Measurements from ENCODE around the gene SMCO4. TPM values are rescaled to one million over a fixed set of nuclear protein-coding genes. Genes with fewer than 3 reads are reported as not detected.

SMCO4 gene
- total and polyA plus RNA-seq, 7 donors: 2.4 to 112 (median 9.6) TPM

DNA sequence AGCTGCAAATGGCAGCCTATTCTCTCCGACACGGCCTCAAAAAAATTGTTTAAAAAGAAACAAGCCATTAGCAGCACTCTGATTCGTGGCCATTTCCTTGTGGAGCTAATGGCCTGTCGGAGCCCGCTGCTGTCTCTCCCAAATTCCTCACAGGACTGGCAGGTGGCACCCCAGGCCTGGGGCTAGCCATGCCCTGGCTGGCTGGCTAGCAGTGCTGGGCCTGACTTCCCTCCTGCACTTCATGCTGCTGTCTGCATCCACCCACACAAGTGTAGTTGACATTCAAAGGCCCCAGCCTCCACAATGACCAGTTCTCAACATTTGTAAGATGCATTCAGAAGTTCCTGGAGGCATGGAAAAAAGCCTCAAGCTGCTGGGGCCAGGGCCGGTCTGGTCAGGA, 61.5 kb downstream of the SMCO4 start:
- DNase-seq: no peak
- 49 to 83% methylated on average over 6 of the region's 6 CpGs for WGBS, 2 donors
- Histone ChIP-seq H3K4me1 (peaks cover 0 to 25% (median 22%) of the 10 kb centered on the region in 4 donors), H3K27ac (no peak overlapping the region), H3K9me3 (no peaks in the 10 kb centered on the region), H3K36me3 (peaks cover 0 to 4% (median 0%) of the 10 kb centered on the region in 4 donors), H3K4me3 (no peak overlapping the region), H3K27me3 (no peaks in the 10 kb centered on the region)
- TF ChIP-seq, protein P1, sequence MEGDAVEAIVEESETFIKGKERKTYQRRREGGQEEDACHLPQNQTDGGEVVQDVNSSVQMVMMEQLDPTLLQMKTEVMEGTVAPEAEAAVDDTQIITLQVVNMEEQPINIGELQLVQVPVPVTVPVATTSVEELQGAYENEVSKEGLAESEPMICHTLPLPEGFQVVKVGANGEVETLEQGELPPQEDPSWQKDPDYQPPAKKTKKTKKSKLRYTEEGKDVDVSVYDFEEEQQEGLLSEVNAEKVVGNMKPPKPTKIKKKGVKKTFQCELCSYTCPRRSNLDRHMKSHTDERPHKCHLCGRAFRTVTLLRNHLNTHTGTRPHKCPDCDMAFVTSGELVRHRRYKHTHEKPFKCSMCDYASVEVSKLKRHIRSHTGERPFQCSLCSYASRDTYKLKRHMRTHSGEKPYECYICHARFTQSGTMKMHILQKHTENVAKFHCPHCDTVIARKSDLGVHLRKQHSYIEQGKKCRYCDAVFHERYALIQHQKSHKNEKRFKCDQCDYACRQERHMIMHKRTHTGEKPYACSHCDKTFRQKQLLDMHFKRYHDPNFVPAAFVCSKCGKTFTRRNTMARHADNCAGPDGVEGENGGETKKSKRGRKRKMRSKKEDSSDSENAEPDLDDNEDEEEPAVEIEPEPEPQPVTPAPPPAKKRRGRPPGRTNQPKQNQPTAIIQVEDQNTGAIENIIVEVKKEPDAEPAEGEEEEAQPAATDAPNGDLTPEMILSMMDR (IDR thresholded peaks at IDR 0.05): no peak
- no peak for TF ChIP-seq POLR2AphosphoS5 (IDR thresholded peaks at IDR 0.05)
- no peak for TF ChIP-seq POLR2A (IDR thresholded peaks at IDR 0.05)
- TF ChIP-seq EP300 (IDR thresholded peaks at IDR 0.05): no peak
- intact Hi-C loops (cut with DNase I): no loop called here

DNA sequence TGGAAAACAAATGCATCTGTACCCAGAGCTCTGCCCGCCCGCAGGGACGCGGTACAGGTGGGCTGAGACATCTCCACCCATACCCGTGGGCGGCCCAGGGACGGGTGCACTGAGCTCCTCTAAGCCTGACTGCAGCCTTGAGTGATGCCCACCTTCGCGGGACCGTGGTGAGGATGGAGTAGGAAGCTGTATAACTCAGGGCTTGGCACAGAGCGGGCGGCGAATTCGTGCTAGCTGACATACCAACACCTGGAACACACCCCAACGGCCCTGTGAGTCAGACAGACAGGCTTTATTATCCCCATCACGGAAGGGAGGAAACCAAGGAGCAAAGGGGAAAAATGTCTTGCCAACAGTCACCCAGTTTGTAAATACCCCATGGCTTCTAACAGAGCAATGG, 61.9 kb downstream of the SMCO4 start:
- DNase-seq: no peak
- TF ChIP-seq POLR2AphosphoS5 (IDR thresholded peaks at IDR 0.05) (no peak), EP300 (IDR thresholded peaks at IDR 0.05) (no peak), POLR2A (IDR thresholded peaks at IDR 0.05) (no peak)
- TF ChIP-seq, protein P1 (IDR thresholded peaks at IDR 0.05): no peak

DNA sequence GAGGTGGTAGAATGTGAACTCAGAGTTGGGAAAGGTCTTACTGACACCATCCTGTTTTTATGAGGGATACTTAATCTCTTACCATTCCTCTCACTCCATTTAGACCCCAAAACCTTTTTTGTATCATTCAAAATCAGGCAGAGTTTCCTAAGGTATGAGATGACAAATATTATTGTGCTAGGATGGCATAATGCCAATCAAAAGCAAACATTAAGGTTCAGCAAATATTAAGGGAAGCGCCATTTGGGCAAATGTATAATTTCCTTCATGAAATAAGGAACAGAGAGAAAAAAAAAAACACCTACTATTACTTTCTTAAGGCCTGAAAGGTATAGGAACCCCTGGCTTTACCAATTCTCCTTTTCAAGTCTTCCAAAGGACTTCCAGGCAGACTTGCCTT, 62.4 kb downstream of the SMCO4 start:
- Histone ChIP-seq H3K9me3 (no peaks in the 10 kb centered on the region), H3K36me3 (peaks cover 0 to 4% (median 0%) of the 10 kb centered on the region in 4 donors), H3K4me3 (no peak overlapping the region), H3K4me1 (peaks cover 0 to 16% (median 13%) of the 10 kb centered on the region in 4 donors), H3K27ac (no peak overlapping the region), H3K27me3 (no peaks in the 10 kb centered on the region)
- intact Hi-C loops (cut with DNase I): no loop called here
- TF ChIP-seq EP300 (IDR thresholded peaks at IDR 0.05): no peak
- no peak for TF ChIP-seq POLR2AphosphoS5 (IDR thresholded peaks at IDR 0.05)
- TF ChIP-seq POLR2A (IDR thresholded peaks at IDR 0.05): no peak
- TF ChIP-seq, protein P1 (IDR thresholded peaks at IDR 0.05): no peak
- DNase-seq: no peak
- WGBS, 2 donors: 35 to 79% methylated on average over 1 of the region's 1 CpG

More for the DNA sequence above, 61.9 kb downstream of the SMCO4 start:
- Histone ChIP-seq H3K27ac (no peak overlapping the region), H3K27me3 (no peaks in the 10 kb centered on the region), H3K4me3 (no peak overlapping the region), H3K36me3 (peaks cover 0 to 4% (median 0%) of the 10 kb centered on the region in 4 donors), H3K9me3 (no peaks in the 10 kb centered on the region), H3K4me1 (peaks cover 0 to 21% (median 18%) of the 10 kb centered on the region in 4 donors)
- WGBS, 2 donors: 48 to 89% methylated on average over 16 of the region's 16 CpGs
- intact Hi-C loops (cut with DNase I): no loop called here

DNA sequence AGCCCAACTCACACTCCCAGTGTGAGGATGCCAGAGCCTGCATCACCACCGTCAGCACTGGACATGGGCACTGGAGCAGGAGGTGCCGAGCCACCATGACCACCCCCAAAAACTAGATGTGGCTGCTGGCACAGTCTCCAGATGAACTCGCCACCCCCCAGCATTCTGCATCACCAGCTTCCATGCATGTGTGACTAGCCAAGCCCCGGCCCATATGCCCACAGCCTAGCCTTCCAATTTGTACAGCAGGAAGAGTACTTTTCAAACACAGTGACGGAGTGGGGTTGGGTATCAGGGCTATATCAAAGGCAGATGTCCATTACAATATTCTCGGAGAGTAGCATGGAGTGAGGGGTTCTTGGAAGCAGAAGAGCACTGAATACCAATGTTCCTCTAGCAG, 62.9 kb downstream of the SMCO4 start:
- Histone ChIP-seq H3K9me3 (no peaks in the 10 kb centered on the region), H3K27me3 (no peaks in the 10 kb centered on the region), H3K4me1 (peaks cover 0 to 12% (median 10%) of the 10 kb centered on the region in 4 donors), H3K27ac (no peak overlapping the region), H3K36me3 (peaks cover 0 to 4% (median 0%) of the 10 kb centered on the region in 4 donors), H3K4me3 (no peak overlapping the region)
- DNase-seq: no peak
- TF ChIP-seq POLR2A (IDR thresholded peaks at IDR 0.05) (no peak), EP300 (IDR thresholded peaks at IDR 0.05) (no peak), POLR2AphosphoS5 (IDR thresholded peaks at IDR 0.05) (no peak)
- TF ChIP-seq, protein P1 (IDR thresholded peaks at IDR 0.05): no peak
- intact Hi-C loops (cut with DNase I): no loop called here
- WGBS, 2 donors: 97% methylated on average over 6 of the region's 6 CpGs

DNA sequence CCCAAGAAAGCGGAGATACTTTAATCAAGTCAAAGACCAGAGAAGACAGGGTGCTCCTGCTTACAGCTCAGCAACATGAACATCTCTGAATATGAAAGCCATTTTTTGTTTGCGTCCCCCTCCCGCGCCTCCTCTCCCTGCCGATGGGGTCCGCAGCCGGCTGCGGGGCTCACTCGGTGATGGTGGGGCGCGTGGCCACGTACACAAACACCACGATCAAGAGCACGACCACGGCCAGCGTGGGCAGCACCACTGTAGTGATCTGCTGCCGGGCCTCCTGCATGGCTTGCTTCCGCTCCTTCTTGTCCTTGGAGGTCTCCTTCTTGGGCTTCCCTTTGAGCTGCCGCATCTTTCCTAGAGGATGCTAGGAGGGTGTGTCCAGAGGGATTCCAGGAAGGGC, 64.3 kb downstream of the SMCO4 start:
- H3K27me3 ChIP-seq: no peaks in the 10 kb centered on the region
- no peak overlapping the region for H3K4me3 ChIP-seq
- TF ChIP-seq POLR2A (IDR thresholded peaks at IDR 0.05) (no peak), EP300 (IDR thresholded peaks at IDR 0.05) (no peak), POLR2AphosphoS5 (IDR thresholded peaks at IDR 0.05) (no peak)
- TF ChIP-seq, protein P1 (IDR thresholded peaks at IDR 0.05): no peak
- H3K36me3 ChIP-seq: peaks cover 0 to 4% (median 0%) of the 10 kb centered on the region in 4 donors
- H3K4me1 ChIP-seq: no peaks in the 10 kb centered on the region
- no peaks in the 10 kb centered on the region for H3K9me3 ChIP-seq
- WGBS, 2 donors: 95 to 98% methylated on average over 19 of the region's 19 CpGs
- intact Hi-C loops (cut with DNase I): no loop called here
- no peak for DNase-seq
- no peak overlapping the region for H3K27ac ChIP-seq

All from sigmoid colon (tissue), 7 donors.